ENCODE measurements around the gene CDC25B. TPM values are rescaled to one million over a fixed set of nuclear protein-coding genes. Genes with fewer than 3 reads are reported as not detected.
A peak's percentile ranks its signal among the peaks of the same experiment; 100 is the strongest.
"Not testable (repeated sequence)": the region's sequence is repeated elsewhere in the genome, so short reads cannot be mapped to it uniquely, and the experiment has no call there.

The CDC25B gene
- total and polyA plus RNA-seq, 2 experiments from 2014 or later, result 15.1 to 21.9 TPM

DNA sequence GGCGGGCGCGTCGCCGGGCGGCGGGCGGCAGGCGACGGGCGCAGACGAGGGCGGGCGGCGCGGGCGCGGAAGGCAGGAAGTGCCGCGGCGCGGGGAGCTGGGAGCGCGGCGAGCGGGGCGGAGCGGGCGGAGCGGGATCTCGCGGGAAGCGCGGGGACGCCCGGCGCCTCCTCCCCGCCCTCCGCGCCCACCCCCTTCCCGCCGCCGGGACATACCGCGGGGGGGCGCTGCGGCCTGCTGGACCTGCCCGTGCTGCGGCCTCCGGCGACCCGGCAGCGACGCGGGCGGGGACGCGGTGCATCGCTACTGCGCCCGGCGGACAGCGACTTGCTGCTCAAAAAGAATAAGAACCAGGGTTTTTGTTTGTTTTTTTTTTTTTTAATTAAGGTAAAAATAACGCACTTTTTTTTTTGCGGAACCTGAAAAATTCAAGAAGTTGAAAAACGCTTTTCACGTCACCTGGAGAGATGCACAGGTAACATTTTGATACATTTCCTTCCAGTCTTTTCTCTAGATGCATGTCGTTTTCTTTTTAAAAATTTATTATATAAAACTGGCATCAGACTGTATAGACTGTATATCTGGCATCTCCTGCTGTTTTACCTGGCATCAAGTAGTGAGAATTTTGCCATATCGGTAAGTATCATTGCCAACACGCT is 9.3 kb upstream of the CDC25B start, which contains the start of gene CENPB:
CENPB (minus strand) TSS at position 76 of the 659 bp plus-strand sequence. CDS start 257 bp downstream, outside the sequence.
- Histone ChIP-seq H3K9me3 (ENCODE audit: low read depth) (no peaks in the 10 kb centered on the region), H3K9me2 (replicated peaks; ENCODE audit: insufficient read depth) (no peaks in the 10 kb centered on the region), H2AFZ (peak within 1 kb of the TSS; percentile 30), H3K4me2 (peak within 1 kb of the TSS; percentile 97), H3K4me1 (ENCODE audit: insufficient read depth) (peaks cover 30% of the 10 kb centered on the region), H3K27ac (peak within 1 kb of the TSS; percentile 70), H3K4me3 (peak within 1 kb of the TSS; percentile 30), H4K20me1 (ENCODE audit: insufficient read depth, poor library complexity, severe bottlenecking) (peaks cover 18% of the 10 kb centered on the region), H3K27me3 (no peaks in the 10 kb centered on the region), H3K36me3 (replicated peaks; ENCODE audit: insufficient read depth, low read depth) (no peaks in the 10 kb centered on the region), H3K79me2 (peaks cover 32% of the 10 kb centered on the region)
- peak; percentile 95 for DNase-seq (ENCODE audit: low spot score)
- 9% methylated on average over 25 of the region's 70 CpGs for WGBS (ENCODE audit: low lambda C conversion rate, missing lambda C conversion rate)
- no peak for TF ChIP-seq EZH2 (IDR thresholded peaks at IDR 0.05; ENCODE audit: borderline replicate concordance)
- TF ChIP-seq EZH2phosphoT487 (IDR thresholded peaks at IDR 0.05; ENCODE audit: low read depth, severe bottlenecking, unreplicated experiment), result no peak
- TF ChIP-seq, protein P1, sequence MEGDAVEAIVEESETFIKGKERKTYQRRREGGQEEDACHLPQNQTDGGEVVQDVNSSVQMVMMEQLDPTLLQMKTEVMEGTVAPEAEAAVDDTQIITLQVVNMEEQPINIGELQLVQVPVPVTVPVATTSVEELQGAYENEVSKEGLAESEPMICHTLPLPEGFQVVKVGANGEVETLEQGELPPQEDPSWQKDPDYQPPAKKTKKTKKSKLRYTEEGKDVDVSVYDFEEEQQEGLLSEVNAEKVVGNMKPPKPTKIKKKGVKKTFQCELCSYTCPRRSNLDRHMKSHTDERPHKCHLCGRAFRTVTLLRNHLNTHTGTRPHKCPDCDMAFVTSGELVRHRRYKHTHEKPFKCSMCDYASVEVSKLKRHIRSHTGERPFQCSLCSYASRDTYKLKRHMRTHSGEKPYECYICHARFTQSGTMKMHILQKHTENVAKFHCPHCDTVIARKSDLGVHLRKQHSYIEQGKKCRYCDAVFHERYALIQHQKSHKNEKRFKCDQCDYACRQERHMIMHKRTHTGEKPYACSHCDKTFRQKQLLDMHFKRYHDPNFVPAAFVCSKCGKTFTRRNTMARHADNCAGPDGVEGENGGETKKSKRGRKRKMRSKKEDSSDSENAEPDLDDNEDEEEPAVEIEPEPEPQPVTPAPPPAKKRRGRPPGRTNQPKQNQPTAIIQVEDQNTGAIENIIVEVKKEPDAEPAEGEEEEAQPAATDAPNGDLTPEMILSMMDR (IDR thresholded peaks at IDR 0.05; ENCODE audit: poor library complexity), result peak; percentile 76

DNA sequence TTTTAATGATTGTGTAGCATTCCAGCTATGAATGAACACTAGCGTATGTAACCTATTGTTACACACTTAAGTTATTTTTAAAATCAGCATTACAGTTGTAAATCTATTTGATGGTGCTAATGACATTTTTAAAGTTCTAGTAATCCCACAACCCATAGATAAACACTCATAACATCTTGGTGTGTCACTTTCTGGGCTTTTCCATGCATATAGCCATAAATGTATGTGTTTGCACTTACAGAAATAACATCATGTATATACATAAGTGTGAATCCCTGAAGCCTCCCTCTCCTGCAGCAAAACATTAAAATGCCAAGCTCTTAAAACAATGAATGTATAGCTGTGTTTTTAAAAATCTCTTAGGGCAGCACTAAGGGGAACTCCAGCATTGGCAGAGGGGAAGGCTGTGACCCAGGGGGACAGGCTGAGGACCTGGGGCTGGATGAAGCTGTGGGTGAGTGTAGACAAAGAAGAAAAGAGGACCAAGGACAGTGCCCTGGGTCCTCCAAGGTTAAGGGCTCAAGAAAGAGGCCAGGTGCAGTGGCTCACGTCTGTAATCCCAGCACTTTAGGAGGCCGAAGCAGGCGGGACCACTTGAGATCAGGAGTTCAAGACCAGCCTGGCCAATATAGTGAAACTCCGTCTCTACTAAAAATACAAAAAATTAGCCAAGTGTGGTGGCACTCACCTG is 8.6 kb upstream of the CDC25B start:
- Histone ChIP-seq H3K9me2 (replicated peaks; ENCODE audit: insufficient read depth) (no peaks in the 10 kb centered on the region), H3K4me3 (peak overlapping the region; percentile 4), H3K79me2 (peaks cover 32% of the 10 kb centered on the region), H2AFZ (peak overlapping the region; percentile 30), H4K20me1 (ENCODE audit: insufficient read depth, poor library complexity, severe bottlenecking) (peaks cover 18% of the 10 kb centered on the region), H3K4me1 (ENCODE audit: insufficient read depth) (peaks cover 30% of the 10 kb centered on the region), H3K9me3 (ENCODE audit: low read depth) (no peaks in the 10 kb centered on the region), H3K27ac (no peak overlapping the region), H3K4me2 (peak overlapping the region; percentile 71), H3K36me3 (replicated peaks; ENCODE audit: insufficient read depth, low read depth) (no peaks in the 10 kb centered on the region), H3K27me3 (no peaks in the 10 kb centered on the region)
- TF ChIP-seq EZH2phosphoT487 (IDR thresholded peaks at IDR 0.05; ENCODE audit: low read depth, severe bottlenecking, unreplicated experiment) (no peak), EZH2 (IDR thresholded peaks at IDR 0.05; ENCODE audit: borderline replicate concordance) (no peak)
- TF ChIP-seq, protein P1 (IDR thresholded peaks at IDR 0.05; ENCODE audit: poor library complexity), result no peak
- DNase-seq (ENCODE audit: low spot score), result no peak
- 80% methylated on average over 5 of the region's 5 CpGs for WGBS (ENCODE audit: low lambda C conversion rate, missing lambda C conversion rate)

DNA sequence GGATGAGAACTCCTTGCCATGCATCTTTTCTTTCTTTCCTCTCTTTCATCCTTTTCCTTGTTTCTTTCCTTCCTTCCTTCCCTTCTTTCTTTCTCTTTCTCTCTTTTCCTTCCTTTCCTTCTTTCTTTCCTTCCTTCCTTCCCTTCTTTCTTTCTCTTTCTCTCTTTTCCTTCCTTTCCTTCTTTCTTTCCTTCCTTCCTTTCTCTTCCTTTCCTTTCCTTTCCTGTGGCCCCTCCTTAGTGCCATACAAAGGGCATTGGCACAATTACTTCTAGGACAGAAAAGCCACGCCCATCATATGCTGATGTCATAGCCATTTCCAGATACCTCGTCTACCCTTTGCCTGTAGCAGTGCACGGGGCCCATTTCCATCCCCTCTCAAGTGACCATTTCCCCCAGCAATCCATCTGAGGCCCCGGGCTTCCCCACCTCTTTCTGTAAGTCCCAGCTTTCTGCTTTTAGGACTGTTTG is 7.4 kb upstream of the CDC25B start:
- no peaks in the 10 kb centered on the region for H3K27me3 ChIP-seq
- TF ChIP-seq EZH2phosphoT487 (IDR thresholded peaks at IDR 0.05; ENCODE audit: low read depth, severe bottlenecking, unreplicated experiment), result no peak
- no peak for TF ChIP-seq EZH2 (IDR thresholded peaks at IDR 0.05; ENCODE audit: borderline replicate concordance)
- no peaks in the 10 kb centered on the region for H3K9me2 ChIP-seq (replicated peaks; ENCODE audit: insufficient read depth)
- no peaks in the 10 kb centered on the region for H3K36me3 ChIP-seq (replicated peaks; ENCODE audit: insufficient read depth, low read depth)
- H4K20me1 ChIP-seq (ENCODE audit: insufficient read depth, poor library complexity, severe bottlenecking), result peaks cover 18% of the 10 kb centered on the region
- no peak overlapping the region for H2AFZ ChIP-seq
- H3K4me1 ChIP-seq (ENCODE audit: insufficient read depth), result peaks cover 21% of the 10 kb centered on the region
- peaks cover 27% of the 10 kb centered on the region for H3K79me2 ChIP-seq
- DNase-seq (ENCODE audit: low spot score), result no peak
- no peak overlapping the region for H3K4me3 ChIP-seq
- no peak overlapping the region for H3K27ac ChIP-seq
- WGBS (ENCODE audit: low lambda C conversion rate, missing lambda C conversion rate), result 69% methylated on average over 4 of the region's 4 CpGs
- no peaks in the 10 kb centered on the region for H3K9me3 ChIP-seq (ENCODE audit: low read depth)
- no peak overlapping the region for H3K4me2 ChIP-seq

DNA sequence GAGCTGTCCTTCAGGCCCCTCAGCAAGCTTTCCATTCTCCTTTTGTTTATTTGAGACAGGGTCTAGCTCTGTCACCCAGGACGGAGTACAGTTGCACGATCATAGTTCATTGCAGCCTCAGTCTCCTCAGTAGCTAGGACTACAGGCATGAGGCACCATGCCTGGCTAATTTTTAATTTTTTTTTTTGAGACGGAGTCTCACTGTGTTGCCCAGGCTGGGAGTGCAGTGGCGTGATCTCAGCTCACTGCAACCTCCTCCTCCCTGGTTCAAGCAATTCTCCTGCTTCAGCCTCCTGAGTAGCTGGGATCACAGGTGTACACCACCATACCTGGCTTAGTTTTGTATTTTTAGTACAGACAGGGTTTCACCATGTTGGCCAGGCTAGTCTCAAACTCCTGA is 6.9 kb upstream of the CDC25B start:
- not testable (repeated sequence) for H3K27me3 ChIP-seq; H3K27ac ChIP-seq; H3K36me3 ChIP-seq (replicated peaks; ENCODE audit: insufficient read depth, low read depth); H3K9me2 ChIP-seq (replicated peaks; ENCODE audit: insufficient read depth); DNase-seq (ENCODE audit: low spot score); H2AFZ ChIP-seq; H3K4me3 ChIP-seq; H3K4me2 ChIP-seq; H3K9me3 ChIP-seq (ENCODE audit: low read depth)
- peaks cover 16% of the 10 kb centered on the region for H4K20me1 ChIP-seq (ENCODE audit: insufficient read depth, poor library complexity, severe bottlenecking)
- H3K79me2 ChIP-seq, result peaks cover 22% of the 10 kb centered on the region
- 86% methylated on average over 4 of the region's 4 CpGs for WGBS (ENCODE audit: low lambda C conversion rate, missing lambda C conversion rate)
- H3K4me1 ChIP-seq (ENCODE audit: insufficient read depth), result peaks cover 16% of the 10 kb centered on the region

DNA sequence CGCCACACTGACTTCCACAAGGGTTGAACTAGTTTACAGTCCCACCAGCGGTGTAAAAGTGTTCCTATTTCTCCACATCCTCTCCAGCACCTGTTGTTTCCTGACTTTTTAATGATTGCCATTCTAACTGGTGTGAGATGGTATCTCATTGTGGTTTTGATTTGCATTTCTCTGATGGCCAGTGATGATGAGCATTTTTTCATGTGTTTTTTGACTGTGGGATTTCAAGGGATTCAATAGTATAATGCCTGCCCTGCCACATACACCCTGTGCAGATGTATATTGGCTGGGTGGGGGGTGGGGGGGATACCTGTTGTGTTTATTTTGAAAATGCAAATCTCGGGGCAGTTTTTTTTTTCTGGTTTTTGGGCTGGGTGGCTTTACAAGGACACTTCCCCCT is 1.9 kb upstream of the CDC25B start:
- H3K9me2 ChIP-seq (replicated peaks; ENCODE audit: insufficient read depth); H3K36me3 ChIP-seq (replicated peaks; ENCODE audit: insufficient read depth, low read depth); H2AFZ ChIP-seq; H3K27ac ChIP-seq; H3K4me3 ChIP-seq; DNase-seq (ENCODE audit: low spot score); H3K4me2 ChIP-seq; H3K9me3 ChIP-seq (ENCODE audit: low read depth); H3K27me3 ChIP-seq; H4K20me1 ChIP-seq (ENCODE audit: insufficient read depth, poor library complexity, severe bottlenecking): not testable (repeated sequence)
- 93% methylated on average over 3 of the region's 3 CpGs for WGBS (ENCODE audit: low lambda C conversion rate, missing lambda C conversion rate)
- Histone ChIP-seq H3K79me2 (peaks cover 21% of the 10 kb centered on the region), H3K4me1 (ENCODE audit: insufficient read depth) (peaks cover 23% of the 10 kb centered on the region)
